DMS153 treated with DMSO at 0.1 percent for 48 hours (cell line): ENCODE measurements around the gene ARHGAP6.

ENCODE experiments used
- DNase-seq: peaks from one replicate; lab custom pipeline; 2025; ENCODE audit not compliant: unreplicated experiment; lab: John Stamatoyannopoulos, UW

Gene ARHGAP6

DNA sequence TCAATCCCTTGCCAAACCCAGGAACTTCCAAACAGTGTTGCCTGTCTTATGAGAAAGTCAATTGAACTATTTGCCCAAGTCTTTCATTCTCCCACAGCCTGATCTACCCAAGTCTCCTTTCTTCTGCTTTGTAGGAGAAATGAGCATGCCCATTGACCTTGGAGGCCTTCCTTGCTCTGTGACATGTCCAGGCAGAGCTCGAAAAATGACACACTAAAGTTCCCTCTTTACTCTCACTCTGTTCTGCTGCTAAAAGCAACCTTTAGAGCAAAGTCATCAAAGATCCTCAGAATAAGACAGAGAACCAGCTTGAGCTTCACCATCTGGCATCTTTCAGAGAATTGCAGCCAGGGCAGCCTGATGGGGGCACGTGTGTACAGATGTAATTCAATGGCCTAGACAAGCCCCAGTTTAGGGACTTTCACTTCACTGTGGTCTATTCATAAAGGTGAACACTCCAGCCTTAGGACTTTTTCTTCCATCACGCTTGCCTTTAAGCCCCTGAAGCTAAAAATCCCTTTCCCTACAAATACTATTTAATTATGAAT is 236.1 kb downstream of the ARHGAP6 start:
- DNase-seq, result no peak

DNA sequence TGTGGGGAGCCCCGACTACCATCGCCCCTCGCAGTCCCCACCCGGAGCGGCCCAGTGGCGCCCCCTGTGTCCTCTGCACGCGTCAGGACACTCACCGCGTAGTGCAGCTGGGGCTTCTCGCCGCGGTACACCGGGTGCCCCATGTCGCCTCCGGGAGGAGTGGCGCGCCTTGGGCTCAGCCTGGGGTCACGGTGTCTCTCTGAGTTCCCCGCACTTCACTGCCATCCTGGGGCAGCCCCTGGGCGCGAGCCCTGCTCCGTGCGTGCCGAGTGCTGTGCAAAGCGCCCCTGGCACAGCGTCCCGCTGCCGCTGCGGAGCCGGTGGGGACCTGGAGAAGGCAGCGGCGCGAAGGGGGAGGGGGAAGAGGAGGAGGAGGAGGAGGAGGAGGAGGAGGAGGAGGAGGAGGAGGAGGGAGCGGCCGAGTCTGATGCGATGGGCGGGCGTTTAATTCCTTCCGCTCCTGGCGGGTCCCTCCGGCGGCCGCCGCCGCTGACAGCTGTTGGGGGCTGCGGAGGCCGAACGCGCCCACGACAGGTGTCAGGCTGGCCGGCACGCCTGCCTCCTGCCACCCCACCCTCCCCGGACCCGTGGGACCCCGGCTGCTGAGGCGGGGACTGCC is 238.2 kb downstream of the ARHGAP6 start:
- no peak for DNase-seq

- no peak for DNase-seq
Observed at GRCh38 chrX:11426712-11427452, 238.8 kb downstream of the ARHGAP6 start.

- DNase-seq, result no peak
Observed at GRCh38 chrX:11424903-11425674, 240.6 kb downstream of the ARHGAP6 start.

DNA sequence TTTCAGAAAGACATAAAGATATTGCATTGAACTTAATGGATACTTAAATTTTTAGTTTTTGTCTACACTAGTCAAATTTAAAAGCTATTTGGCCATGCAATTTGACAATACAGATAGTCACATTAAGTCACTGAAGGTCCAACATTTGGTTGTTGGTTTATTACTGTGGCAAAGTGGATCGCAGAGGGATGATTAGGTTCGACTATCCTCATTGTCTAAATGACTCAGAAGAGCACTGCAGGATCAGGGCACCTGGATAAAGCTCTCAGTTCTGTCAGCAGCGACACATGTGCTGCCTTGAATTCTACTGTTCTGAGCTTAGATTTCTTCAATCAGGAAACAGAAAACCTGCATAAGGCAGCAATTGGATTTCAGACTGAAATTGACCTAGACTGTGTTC is 241.8 kb downstream of the ARHGAP6 start:
- no peak for DNase-seq

- no peak for DNase-seq
Observed at GRCh38 chrX:11423362-11423818, 242.3 kb downstream of the ARHGAP6 start.

GRCh38 chrX:11422525-11422857 is 243.2 kb downstream of the ARHGAP6 start:
- DNase-seq, result no peak

DNA sequence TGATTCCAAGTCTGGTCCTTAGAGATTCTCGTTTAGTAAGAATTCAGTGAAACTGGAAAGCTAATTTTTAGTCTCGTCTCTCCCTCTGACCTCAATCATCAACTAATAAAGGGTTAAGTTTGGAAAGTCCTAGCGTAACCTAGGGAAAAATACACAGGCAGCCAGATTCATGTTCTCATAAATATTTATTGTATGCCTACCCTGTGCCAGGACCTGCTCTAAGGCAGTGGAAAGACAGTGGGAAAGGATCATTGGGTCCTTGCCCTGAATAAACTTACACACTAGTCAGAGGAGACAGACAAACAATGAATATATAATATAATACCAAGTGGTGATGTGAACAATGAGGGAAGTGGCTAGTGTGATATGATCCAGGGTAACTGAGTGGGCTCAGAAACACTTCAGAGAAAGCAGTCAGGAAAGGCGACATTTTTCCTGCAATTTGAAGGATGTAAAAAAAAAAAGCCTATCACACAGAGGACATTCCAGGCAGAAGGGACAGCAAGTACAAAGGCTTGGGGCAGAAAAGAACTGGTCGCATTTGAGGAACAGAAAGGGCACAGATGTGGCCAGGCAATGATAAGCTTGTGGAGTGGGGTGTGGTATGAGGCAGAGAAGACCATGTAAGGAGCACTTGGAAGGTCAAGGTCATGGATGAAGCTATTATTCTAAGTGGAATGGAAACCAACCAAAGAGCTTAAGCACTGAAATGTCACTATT is 243.8 kb downstream of the ARHGAP6 start:
- no peak for DNase-seq

DNA sequence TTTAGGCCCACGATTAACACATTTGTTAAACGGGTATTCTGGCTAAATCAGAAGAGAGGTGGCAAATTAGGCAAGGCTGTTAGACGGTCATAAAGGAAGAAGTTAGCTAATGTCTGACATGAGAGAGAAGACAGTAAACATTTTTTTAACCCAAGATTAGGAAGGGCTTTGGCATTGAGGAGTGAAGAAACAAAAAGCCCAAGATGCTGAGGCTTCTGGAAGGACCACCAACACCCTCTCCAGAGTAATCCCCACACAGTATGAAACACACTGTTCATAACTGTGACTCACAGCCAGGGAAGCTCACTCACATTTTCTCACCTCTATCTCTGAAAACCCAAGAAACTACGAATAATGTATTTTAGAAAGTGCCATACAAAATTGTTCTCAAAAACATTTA is 244.9 kb downstream of the ARHGAP6 start:
- no peak for DNase-seq

GRCh38 chrX:11419102-11419501 is 246.6 kb downstream of the ARHGAP6 start:
- no peak for DNase-seq

DNA sequence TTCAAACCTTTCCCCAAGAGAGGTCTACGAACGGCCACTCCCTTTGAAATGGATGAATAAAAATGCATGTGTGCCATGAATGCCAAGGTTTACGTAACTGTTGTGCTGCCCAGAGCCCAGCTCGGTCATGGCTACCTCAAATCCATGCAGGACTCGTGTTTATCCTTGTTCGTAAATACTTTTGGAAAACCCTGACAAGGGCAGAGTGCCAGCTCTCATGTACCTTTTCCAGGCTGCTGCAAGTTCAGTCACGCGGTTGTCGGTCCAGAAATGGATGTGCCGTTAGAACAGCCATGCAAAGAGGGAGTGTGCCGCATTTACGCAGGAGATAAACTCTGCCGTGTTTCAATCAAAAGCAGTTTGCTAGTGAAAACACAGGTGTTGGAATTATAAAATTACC is 249.1 kb downstream of the ARHGAP6 start:
- DNase-seq, result peak; percentile 3

DNA sequence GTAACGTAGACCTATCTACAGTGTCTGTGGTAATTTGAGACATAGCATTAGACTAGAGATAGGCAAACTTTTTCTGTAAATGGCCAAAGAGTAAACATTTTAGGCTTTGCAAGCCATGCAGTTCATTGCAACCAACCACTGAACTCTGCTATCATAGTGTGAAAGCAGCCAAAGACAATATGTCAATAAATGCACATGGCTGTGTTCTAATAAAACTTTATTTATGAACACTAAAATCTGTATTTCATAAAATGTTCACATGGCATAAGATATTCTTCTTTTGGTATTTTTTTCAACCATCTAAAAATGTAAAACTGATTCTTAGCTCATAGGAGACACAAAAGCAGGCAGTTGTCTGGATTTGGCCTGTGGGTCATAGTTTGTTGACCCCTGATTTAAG is 251.6 kb downstream of the ARHGAP6 start:
- DNase-seq, result no peak

DNA sequence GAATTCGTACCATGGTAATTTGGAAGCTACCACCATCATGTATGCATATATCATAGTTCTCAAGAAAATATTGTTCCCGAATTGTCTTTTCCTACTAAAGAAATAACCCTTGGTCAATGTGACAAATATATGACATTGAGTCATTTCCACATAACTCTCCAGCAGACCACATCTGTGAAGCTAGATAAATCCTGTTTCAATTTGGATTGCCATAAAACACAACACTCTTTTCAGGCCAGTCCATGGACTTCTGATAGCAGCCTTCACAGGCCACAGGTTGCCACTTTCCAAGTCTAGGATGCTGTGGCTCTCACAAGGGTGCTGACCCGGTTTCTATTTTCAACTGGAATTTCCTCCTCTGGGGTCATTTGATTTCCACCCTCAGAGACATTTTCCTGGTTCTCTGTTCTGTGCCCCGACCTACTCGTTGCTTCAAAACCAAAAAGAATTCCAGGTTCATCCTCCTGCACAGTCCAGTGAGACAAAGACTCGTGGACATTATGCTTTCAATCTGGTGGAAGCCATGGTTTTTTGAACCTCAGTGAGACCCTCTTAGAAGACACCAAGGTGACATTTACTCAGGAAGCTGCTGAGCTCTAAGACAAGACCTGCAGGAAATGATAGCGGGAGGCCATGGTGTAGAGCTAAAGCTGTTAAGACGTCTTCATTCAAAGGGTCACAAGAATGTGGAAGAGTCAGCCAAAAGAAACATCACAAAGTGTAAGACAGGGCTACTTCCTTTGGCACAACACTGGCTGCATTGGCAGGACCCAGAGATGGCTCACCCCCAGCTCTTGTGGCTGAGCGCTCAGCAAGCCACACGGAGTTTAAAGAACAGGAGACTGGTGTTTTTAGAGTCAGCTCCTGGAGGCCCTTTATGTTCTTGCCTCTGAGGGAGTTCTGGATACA is 252.8 kb downstream of the ARHGAP6 start:
- DNase-seq, result no peak

GRCh38 chrX:11409957-11410356 is 255.8 kb downstream of the ARHGAP6 start:
- no peak for DNase-seq

DNA sequence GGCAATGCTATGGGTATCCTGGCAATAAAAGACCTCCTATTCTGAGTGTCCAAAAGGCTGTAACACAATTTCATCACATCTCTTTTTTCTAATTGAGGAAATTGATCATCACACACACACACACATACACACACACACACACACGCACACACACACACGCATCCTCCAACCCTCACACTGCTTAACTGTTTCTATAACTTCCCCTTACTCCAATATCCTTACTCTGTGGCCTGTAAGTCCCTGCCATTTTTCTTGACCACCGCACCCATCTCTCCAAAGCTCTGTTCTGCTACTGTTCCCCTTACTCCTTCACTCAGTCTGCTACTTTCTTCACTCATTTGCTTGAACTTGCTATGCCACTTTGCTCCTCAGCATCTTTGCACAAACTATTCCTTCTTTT is 256.9 kb downstream of the ARHGAP6 start:
- DNase-seq, result no peak

- DNase-seq, result no peak
Observed at GRCh38 chrX:11408109-11408405, 257.7 kb downstream of the ARHGAP6 start.

DNA sequence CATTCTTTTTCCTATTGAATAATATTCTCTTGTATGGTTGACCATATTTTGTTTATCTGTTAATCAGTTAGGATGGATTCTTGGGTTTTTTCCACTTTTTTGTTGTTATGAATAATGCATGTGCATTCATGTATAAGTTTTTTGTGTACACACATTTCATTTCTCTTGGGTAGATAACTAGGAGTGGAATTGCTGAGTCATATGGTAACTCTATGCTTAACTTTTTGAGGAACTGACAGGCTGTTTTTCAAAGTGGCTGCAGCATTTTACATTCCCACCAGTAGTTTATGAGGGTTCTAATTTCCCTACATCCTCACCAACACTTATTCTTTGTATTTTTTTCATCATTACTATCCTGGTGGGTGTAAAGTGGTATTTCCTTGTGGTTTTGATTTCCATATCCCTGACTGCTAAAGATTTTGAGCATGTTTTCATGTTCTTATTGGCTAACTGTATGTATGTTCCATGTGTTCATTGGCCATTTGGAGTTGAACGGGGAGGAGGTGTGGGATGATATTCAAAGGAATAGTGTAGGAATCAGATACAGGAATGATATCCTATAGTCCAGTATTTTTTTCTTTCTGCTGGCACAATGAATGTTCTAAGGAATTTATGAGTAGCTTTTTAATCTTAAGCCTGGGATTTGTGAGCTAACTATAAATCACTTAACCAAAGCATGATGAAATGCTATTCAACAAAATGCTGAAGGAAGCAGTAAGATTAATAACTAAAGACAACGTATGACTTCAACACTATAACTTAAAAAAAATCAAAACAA is 258.2 kb downstream of the ARHGAP6 start:
- DNase-seq, result no peak

DNA sequence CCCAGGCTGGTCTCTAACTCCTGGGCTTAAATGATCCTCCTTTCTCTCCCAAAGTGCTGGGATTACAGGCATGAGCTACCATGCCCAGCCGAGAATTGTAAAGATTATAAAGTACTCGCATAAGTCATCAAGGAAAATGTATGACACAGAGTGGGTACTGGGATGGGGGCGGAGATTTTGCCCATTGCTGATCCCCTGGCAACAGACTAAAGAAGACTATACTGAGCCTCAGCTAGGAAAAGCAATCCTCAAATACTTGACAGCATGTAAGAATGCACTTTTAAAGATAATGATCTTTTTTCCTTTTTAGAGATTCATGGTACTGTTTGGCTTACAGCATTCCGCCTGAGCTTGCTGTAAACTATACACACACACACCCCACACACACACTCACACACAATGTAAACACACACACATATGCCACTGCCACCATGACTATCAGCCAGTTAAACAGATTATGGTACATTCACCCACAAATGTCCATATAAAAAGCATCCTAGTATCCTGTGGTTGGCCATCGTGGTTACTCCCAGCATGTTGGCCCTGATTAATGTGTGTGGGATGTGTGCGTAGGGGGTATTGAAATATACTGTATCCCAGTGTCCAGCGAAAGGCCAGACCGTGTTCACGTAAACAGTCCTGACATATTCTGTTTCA is 259.5 kb downstream of the ARHGAP6 start:
- no peak for DNase-seq

DNA sequence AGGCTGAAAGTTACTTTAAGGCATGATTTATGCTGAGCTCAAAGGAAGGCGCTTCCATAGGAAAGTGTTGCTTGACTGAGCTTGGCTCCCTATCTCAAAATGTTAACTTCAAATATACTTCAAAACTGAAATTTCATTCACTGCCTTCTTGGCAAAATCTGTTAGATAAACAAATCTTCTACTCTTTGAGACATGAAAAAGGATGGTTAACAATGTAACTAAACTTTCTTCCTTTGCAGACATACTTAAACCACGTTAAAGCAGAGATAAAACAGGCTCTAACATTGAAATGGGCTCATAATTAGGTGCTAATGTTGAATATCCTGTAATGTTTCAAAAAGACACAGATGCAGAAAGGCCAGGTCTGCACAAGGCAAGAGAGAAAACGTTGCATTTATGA is 262.1 kb downstream of the ARHGAP6 start:
- DNase-seq, result no peak
